Adrenal gland (tissue), 12 donors: ENCODE data around the gene JAZF1. TPM values are rescaled to one million over a fixed set of nuclear protein-coding genes. Genes with fewer than 3 reads are reported as not detected.

ENCODE experiments used
- DNase-seq, 7 donors: peaks; one replicate each; pipeline ENCODE4 v3.0.0-alpha.2; 2019 to 2020
- H3K27ac ChIP-seq, 5 donors: fragments of 200-600 bp; sonication (generic) in 4 of 5; 1 replicate in 3 of 5; 2 replicates in 2 of 5; pipeline versions ENCODE4 v1.5.1 to v1.8.0; 2016 to 2020; ENCODE audit warnings: mild to moderate bottlenecking in 1 of 5
- H3K27me3 ChIP-seq: fragments of 200-600 bp; 2 replicates; pipeline ENCODE4 v1.8.0; 2021
- H3K36me3 ChIP-seq, 2 donors: fragments of 200-600 bp; replicated peaks in 1 of 2; 1 replicate in 1 of 2; 2 replicates in 1 of 2; pipeline versions ENCODE4 v1.5.1 to v1.8.0; 2018 to 2022
- H3K4me1 ChIP-seq, 2 donors: fragments of 200-600 bp; replicated peaks in 1 of 2; 1 replicate in 1 of 2; 2 replicates in 1 of 2; pipeline versions ENCODE4 v1.5.1 to v1.8.0; 2018 to 2021
- H3K4me3 ChIP-seq, 4 donors: fragments of 200-600 bp; sonication (generic) in 3 of 4; one replicate each; pipeline ENCODE4 v1.5.1; 2016 to 2018
- H3K9me3 ChIP-seq, 3 donors: fragments of 200-600 bp; sonication (generic) in 1 of 3; replicated peaks in 1 of 3; 1 replicate in 2 of 3; 2 replicates in 1 of 3; pipeline versions ENCODE4 v1.5.1 to v1.8.0; 2016 to 2021
- POLR2A ChIP-seq, 2 donors: fragments of 450-650 bp; IDR thresholded peaks; one replicate each; pipeline ENCODE4 v1.6.1; 2017; ENCODE audit warnings: antibody characterized with exemption in 2 of 2, mild to moderate bottlenecking in 2 of 2, moderate library complexity in 1 of 2
- WGBS, 4 donors: extraction: QIAGEN DNeasy Blood & Tissue Kit in 2 of 4; methylation state at CpG; one replicate each; pipeline versions ENCODE4 v1.1.5 to v1.1.7; 2013 to 2017; 5-methylcytosine and 5-hydroxymethylcytosine counted together
- intact Hi-C, 2 donors: fragments of 100-400 bp; cut with DNase I; formaldehyde crosslinking; loops; one replicate each; pipeline versions ENCODE4 v1.14.1 to v1.15.0; 2022 to 2023
- polyA plus RNA-seq, 3 donors: library from polyadenylated mRNA; stranded (reverse); fragments of 200-250 nt in 2 of 3; fragments of 350-450 nt in 1 of 3; fragmentation: Illumina TruSeq in 1 of 3; extraction: RNeasy Lipid Tissue Mini Kit (QIAGEN cat#74804) in 1 of 3; gene quantifications; one replicate each; pipeline ENCODE4 v1.2.3, GENCODE V29; 2013 to 2014
- total RNA-seq, 9 donors: library from RNA; depleted of rRNA in 4 of 9; stranded (reverse); fragments of >200 nt in 4 of 9; fragments of 120-200 nt in 1 of 9; fragmentation: NEBNext Ultra II Directional in 1 of 9; extraction: Animal tissue kit (Norgen Biotek cat#: 25700) in 1 of 9; gene quantifications; one replicate each; pipeline versions ENCODE4 v1.1.0 to v1.2.4, GENCODE V29; 2013 to 2023
- TF ChIP-seq, protein P1 (sequence below), 6 experiments: fragments of 450-650 bp in 4 of 6; fragments of 200-600 bp in 2 of 6; sonication (generic) in 1 of 6; IDR thresholded peaks; 1 replicate in 5 of 6; 2 replicates in 1 of 6; pipeline versions ENCODE4 v1.5.1 to v1.8.0; 2016 to 2021; ENCODE audit warnings: antibody characterized with exemption in 6 of 6, mild to moderate bottlenecking in 2 of 6, moderate library complexity in 1 of 6
- donor health status: healthy with polysubstance abuse.
- donor health status: Bipolar disorder and iron deficiency.
- donor health status: DM: yes; HTN: yes; CAD: no.
- donor health status: DM: no; HTN: no; CAD: no.
- donor health status: DM: no; HTN: no; CAD: no.
- donor health status: DM: yes; HTN: yes; CAD: no.

The JAZF1 gene
- total and polyA plus RNA-seq, 12 donors: 18.5 to 192 (median 96.3) TPM

DNA sequence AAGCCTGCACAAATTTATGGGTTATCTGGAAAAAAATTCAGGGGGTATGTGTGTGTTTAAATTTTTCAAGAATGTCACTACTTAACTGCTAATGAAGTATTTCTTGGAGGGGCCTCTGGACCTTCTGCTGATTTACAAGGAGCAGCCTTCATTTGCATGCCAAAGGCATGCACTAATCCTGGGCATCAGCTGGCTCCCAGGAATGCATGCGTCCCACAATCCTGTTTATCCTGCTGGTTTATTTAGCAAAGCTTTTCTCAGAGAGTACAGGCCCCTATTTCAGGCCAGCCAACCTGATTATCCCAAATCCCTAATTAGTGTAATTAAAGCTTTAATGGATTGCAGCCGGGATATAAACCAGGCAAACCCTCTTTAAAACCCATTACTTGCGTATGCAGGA lies 270.3 kb downstream of the JAZF1 start:
- no peak for DNase-seq
- WGBS, 4 donors: 91 to 95% (median 94%) methylated on average over 3 of the region's 3 CpGs
- Histone ChIP-seq H3K36me3 (no peaks in the 10 kb centered on the region), H3K27ac (no peak overlapping the region), H3K4me1 (no peaks in the 10 kb centered on the region), H3K27me3 (no peaks in the 10 kb centered on the region), H3K9me3 (no peaks in the 10 kb centered on the region), H3K4me3 (no peak overlapping the region)
- intact Hi-C loops: no loop called here
- TF ChIP-seq, protein P1, sequence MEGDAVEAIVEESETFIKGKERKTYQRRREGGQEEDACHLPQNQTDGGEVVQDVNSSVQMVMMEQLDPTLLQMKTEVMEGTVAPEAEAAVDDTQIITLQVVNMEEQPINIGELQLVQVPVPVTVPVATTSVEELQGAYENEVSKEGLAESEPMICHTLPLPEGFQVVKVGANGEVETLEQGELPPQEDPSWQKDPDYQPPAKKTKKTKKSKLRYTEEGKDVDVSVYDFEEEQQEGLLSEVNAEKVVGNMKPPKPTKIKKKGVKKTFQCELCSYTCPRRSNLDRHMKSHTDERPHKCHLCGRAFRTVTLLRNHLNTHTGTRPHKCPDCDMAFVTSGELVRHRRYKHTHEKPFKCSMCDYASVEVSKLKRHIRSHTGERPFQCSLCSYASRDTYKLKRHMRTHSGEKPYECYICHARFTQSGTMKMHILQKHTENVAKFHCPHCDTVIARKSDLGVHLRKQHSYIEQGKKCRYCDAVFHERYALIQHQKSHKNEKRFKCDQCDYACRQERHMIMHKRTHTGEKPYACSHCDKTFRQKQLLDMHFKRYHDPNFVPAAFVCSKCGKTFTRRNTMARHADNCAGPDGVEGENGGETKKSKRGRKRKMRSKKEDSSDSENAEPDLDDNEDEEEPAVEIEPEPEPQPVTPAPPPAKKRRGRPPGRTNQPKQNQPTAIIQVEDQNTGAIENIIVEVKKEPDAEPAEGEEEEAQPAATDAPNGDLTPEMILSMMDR (IDR thresholded peaks at IDR 0.05): no peak
- TF ChIP-seq POLR2A (IDR thresholded peaks at IDR 0.05): no peak

DNA sequence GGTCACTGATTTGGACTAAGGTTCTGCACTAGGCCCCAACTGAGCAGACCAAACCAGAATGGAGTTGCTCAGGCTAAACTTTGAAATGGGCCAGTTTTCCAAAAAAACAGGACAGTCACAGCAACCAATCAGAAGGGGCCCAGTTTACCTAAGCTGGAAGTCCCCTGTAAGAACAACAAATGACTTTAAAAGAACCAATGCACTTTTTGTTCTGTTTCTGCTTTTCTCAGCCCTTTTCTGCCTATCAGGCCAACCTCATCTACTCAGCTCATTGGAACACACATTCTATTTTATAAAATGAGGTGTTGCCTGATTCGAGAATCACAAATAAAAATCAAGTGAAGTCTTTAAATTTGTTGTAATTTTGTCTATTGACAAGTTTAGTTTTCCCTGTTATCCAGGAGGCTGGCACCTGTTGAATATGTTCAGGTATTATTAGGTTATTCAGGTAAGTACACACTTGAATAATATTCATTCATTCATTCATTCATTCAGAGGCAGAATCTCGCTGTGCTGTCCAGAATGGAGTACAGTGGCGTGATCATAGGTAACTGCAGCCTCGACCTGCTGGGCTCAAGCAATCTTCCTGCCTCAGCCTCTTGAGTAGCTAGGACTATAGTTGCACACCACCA lies 271.9 kb downstream of the JAZF1 start:
- Histone ChIP-seq H3K27me3 (no peaks in the 10 kb centered on the region), H3K27ac (no peak overlapping the region), H3K36me3 (no peaks in the 10 kb centered on the region), H3K9me3 (no peaks in the 10 kb centered on the region), H3K4me1 (no peaks in the 10 kb centered on the region), H3K4me3 (no peak overlapping the region)
- WGBS, 4 donors: 94 to 97% (median 96%) methylated on average over 4 of the region's 4 CpGs
- TF ChIP-seq, protein P1 (IDR thresholded peaks at IDR 0.05): no peak
- TF ChIP-seq POLR2A (IDR thresholded peaks at IDR 0.05): no peak
- DNase-seq: no peak
- intact Hi-C loops: no loop called here

DNA sequence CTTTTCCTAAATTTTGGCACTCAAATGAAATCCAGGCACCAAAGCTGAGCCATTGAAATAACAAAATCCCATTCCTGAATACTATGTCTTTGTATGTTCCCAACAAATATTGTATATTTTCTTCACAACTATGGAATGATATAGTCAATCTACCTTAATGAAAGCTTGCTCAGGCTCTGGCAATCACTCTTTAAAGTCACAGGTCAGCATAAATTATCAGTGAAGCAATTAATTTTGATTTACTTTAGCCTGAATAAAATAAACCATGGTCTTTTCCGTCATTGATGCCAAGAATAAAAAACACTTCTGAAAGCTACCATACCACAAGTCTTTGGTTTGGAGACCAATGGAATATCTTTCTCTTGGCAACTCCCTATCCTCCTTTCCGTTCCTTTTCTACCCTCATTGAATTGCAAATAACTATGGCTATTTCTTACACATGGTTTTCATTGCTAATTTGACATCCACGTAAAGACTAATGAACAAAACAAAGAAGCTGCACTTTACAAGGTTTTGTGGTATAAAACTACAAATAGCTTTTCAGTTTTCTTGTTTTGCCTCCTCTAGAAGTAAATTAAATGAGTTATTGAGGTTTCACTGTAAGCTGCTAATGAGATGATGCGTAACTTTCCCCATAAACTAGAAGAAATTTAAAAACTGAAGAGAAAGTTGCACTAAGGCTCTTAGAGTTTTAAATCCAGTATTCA lies 274.1 kb downstream of the JAZF1 start:
- no peak for TF ChIP-seq POLR2A (IDR thresholded peaks at IDR 0.05)
- TF ChIP-seq, protein P1 (IDR thresholded peaks at IDR 0.05): no peak
- Histone ChIP-seq H3K4me1 (peaks cover 0 to 8% of the 10 kb centered on the region in 2 donors), H3K27ac (no peak overlapping the region), H3K4me3 (no peak overlapping the region), H3K27me3 (no peaks in the 10 kb centered on the region), H3K36me3 (no peaks in the 10 kb centered on the region), H3K9me3 (no peaks in the 10 kb centered on the region)
- intact Hi-C loops: no loop called here
- WGBS, 4 donors: 86 to 89% (median 87%) methylated on average over 4 of the region's 4 CpGs
- DNase-seq: no peak

DNA sequence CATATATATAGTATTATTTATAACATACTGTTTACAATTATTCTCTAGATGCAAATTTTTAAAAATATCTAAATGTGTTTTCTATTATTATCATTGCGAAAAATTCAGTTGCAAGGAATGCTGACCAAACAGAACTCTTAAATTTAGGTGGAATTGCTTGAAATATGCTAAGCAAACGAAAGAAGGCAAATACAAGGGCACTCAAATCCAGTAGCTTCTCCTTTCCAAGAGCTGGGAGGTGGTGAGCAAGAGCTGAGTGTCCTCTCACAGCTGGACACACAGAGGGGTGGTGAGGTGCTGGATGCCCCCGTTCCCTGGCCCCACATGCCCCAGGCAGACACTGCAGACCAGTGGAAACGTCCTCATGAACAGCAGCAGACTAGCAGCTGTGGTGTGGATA lies 274.6 kb downstream of the JAZF1 start:
- intact Hi-C loops: no loop called here
- WGBS, 4 donors: 75 to 88% (median 85%) methylated on average over 4 of the region's 4 CpGs
- no peak overlapping the region for H3K27ac ChIP-seq
- no peaks in the 10 kb centered on the region for H3K36me3 ChIP-seq
- TF ChIP-seq POLR2A (IDR thresholded peaks at IDR 0.05): no peak
- TF ChIP-seq, protein P1 (IDR thresholded peaks at IDR 0.05): no peak
- no peak overlapping the region for H3K4me3 ChIP-seq
- H3K4me1 ChIP-seq: peaks cover 0 to 12% of the 10 kb centered on the region in 2 donors
- H3K27me3 ChIP-seq: no peaks in the 10 kb centered on the region
- H3K9me3 ChIP-seq: no peaks in the 10 kb centered on the region
- no peak for DNase-seq
